GM11168 (cell line): ENCODE measurements around the gene OR2A12.
"Not testable (repeated sequence)": the region's sequence is repeated elsewhere in the genome, so short reads cannot be mapped to it uniquely, and the experiment has no call there.

Experiments
- in situ Hi-C: fragments of 300-500 bp; cut with MboI; formaldehyde crosslinking; loops from one replicate; pipeline ENCODE4 v1.12.0; 2022; ENCODE audit warnings: low sequenced_read_pairs; ENCODE audit not compliant: unreplicated experiment

OR2A12 gene

GRCh38 chr7:144085978-144086377 is at the start of gene OR2A12:
TSS of gene OR2A12 (plus strand) at chr7:144086278. CDS start at chr7:144095108, 8,830 bp downstream.
- in situ Hi-C loops, result no loop called here

- in situ Hi-C loops, result no loop called here
Measured at GRCh38 chr7:144036302-144036885, 49.7 kb upstream of the OR2A12 start.

- in situ Hi-C loops, result no loop called here
Measured at GRCh38 chr7:144037414-144038035, 48.6 kb upstream of the OR2A12 start.

GRCh38 chr7:144038887-144039286 is 47.2 kb upstream of the OR2A12 start:
- in situ Hi-C loops, result no loop called here

- in situ Hi-C loops, result no loop called here
Measured at GRCh38 chr7:144048648-144049047, 37.4 kb upstream of the OR2A12 start, which contains the start of gene OR2A5. TSS of gene OR2A5 (plus strand) at chr7:144048948. CDS start at chr7:144050402, 1,454 bp downstream.

GRCh38 chr7:144049491-144049890 is 36.6 kb upstream of the OR2A12 start:
- in situ Hi-C loops, result no loop called here

GRCh38 chr7:144050093-144050492 is 36.0 kb upstream of the OR2A12 start:
- in situ Hi-C loops, result no loop called here

- in situ Hi-C loops, result not testable (repeated sequence)
Measured at GRCh38 chr7:144050884-144051283, 35.2 kb upstream of the OR2A12 start.

- in situ Hi-C loops, result no loop called here
Measured at GRCh38 chr7:144057954-144058353, 28.1 kb upstream of the OR2A12 start.

GRCh38 chr7:144063710-144064109 is 22.4 kb upstream of the OR2A12 start:
- in situ Hi-C loops, result no loop called here

GRCh38 chr7:144069511-144069910 is 16.6 kb upstream of the OR2A12 start, which contains the start of gene OR2A25:
TSS of gene OR2A25 (plus strand) at chr7:144069811. CDS start at chr7:144074220, 4,409 bp downstream.
- in situ Hi-C loops, result no loop called here

- in situ Hi-C loops, result no loop called here
Measured at GRCh38 chr7:144069953-144070352, 16.1 kb upstream of the OR2A12 start.

- in situ Hi-C loops, result no loop called here
Measured at GRCh38 chr7:144074374-144074773, 11.7 kb upstream of the OR2A12 start.

- in situ Hi-C loops, result no loop called here
Measured at GRCh38 chr7:144086730-144087129, 652 bp downstream of the OR2A12 start.

GRCh38 chr7:144087230-144087629 is 1.2 kb downstream of the OR2A12 start:
- in situ Hi-C loops, result no loop called here

GRCh38 chr7:144090667-144091066 is 4.6 kb downstream of the OR2A12 start:
- in situ Hi-C loops, result no loop called here

- in situ Hi-C loops, result no loop called here
Measured at GRCh38 chr7:144098776-144099175, 12.7 kb downstream of the OR2A12 start.

GRCh38 chr7:144100607-144101006 is 14.5 kb downstream of the OR2A12 start:
- in situ Hi-C loops, result no loop called here

- in situ Hi-C loops, result no loop called here
Measured at GRCh38 chr7:144102041-144102440, 16.0 kb downstream of the OR2A12 start.

GRCh38 chr7:144105211-144105610 is 19.1 kb downstream of the OR2A12 start:
- in situ Hi-C loops, result no loop called here

GRCh38 chr7:144109283-144109682 is 23.2 kb downstream of the OR2A12 start, which contains the start of gene OR2A2:
TSS of gene OR2A2 (plus strand) at chr7:144109583. CDS start at chr7:144109583, 0 bp downstream.
- in situ Hi-C loops, result no loop called here

- in situ Hi-C loops, result no loop called here
Measured at GRCh38 chr7:144110272-144110671, 24.2 kb downstream of the OR2A12 start.
